Neuron (in vitro differentiated cells): ENCODE data around the gene HCN4.

Experiments used
- H2AFZ ChIP-seq: one replicate; pipeline ENCODE4 v1.6.1; 2013; ENCODE audit warnings: low read depth, mild to moderate bottlenecking, inconsistent platforms, low read length, moderate library complexity
- H3K27me3 ChIP-seq: one replicate; pipeline ENCODE4 v1.6.1; 2013; ENCODE audit warnings: low read length; ENCODE audit not compliant: insufficient read depth
- H3K36me3 ChIP-seq: one replicate; pipeline ENCODE4 v1.6.1; 2013; ENCODE audit warnings: low read length; ENCODE audit not compliant: insufficient read depth
- H3K4me1 ChIP-seq: one replicate; pipeline ENCODE4 v1.6.1; 2013; ENCODE audit warnings: low read length; ENCODE audit not compliant: insufficient read depth
- H3K4me3 ChIP-seq: 2 replicates; pipeline ENCODE4 v1.5.1; 2013; ENCODE audit warnings: mild to moderate bottlenecking, low read length, moderate library complexity
- H3K9me3 ChIP-seq: one replicate; pipeline ENCODE4 v1.6.1; 2013; ENCODE audit warnings: low read length

HCN4 gene

GRCh38 chr15:73353734-73354133 is 15.0 kb downstream of the HCN4 start:
- Histone ChIP-seq H3K4me1 (peaks cover 11% of the 10 kb centered on the region), H3K9me3 (no peaks in the 10 kb centered on the region), H3K4me3 (no peak overlapping the region), H3K36me3 (no peaks in the 10 kb centered on the region), H2AFZ (no peak overlapping the region), H3K27me3 (no peaks in the 10 kb centered on the region)

- H3K9me3 ChIP-seq = no peaks in the 10 kb centered on the region
- H2AFZ ChIP-seq = no peak overlapping the region
- H3K36me3 ChIP-seq = no peaks in the 10 kb centered on the region
- no peaks in the 10 kb centered on the region for H3K27me3 ChIP-seq
- H3K4me1 ChIP-seq = peaks cover 2% of the 10 kb centered on the region
- no peak overlapping the region for H3K4me3 ChIP-seq
Measured at GRCh38 chr15:73352082-73352481, 16.7 kb downstream of the HCN4 start.

- Histone ChIP-seq H3K36me3 (no peaks in the 10 kb centered on the region), H3K9me3 (no peaks in the 10 kb centered on the region), H3K27me3 (no peaks in the 10 kb centered on the region), H3K4me3 (no peak overlapping the region), H2AFZ (no peak overlapping the region), H3K4me1 (no peaks in the 10 kb centered on the region)
Measured at GRCh38 chr15:73349191-73349590, 19.6 kb downstream of the HCN4 start.

GRCh38 chr15:73346735-73347312 is 21.9 kb downstream of the HCN4 start:
- H3K9me3 ChIP-seq = peaks cover 7% of the 10 kb centered on the region
- no peaks in the 10 kb centered on the region for H3K4me1 ChIP-seq
- H3K4me3 ChIP-seq = no peak overlapping the region
- no peak overlapping the region for H2AFZ ChIP-seq
- H3K27me3 ChIP-seq = no peaks in the 10 kb centered on the region
- no peaks in the 10 kb centered on the region for H3K36me3 ChIP-seq

- H3K4me1 ChIP-seq = no peaks in the 10 kb centered on the region
- H3K9me3 ChIP-seq = peaks cover 7% of the 10 kb centered on the region
- H3K4me3 ChIP-seq = no peak overlapping the region
- no peak overlapping the region for H2AFZ ChIP-seq
- H3K27me3 ChIP-seq = no peaks in the 10 kb centered on the region
- H3K36me3 ChIP-seq = no peaks in the 10 kb centered on the region
Measured at GRCh38 chr15:73345658-73346057, 23.1 kb downstream of the HCN4 start.

GRCh38 chr15:73344056-73344455 is 24.7 kb downstream of the HCN4 start:
- H3K9me3 ChIP-seq = peaks cover 7% of the 10 kb centered on the region
- H3K27me3 ChIP-seq = no peaks in the 10 kb centered on the region
- no peak overlapping the region for H2AFZ ChIP-seq
- no peaks in the 10 kb centered on the region for H3K36me3 ChIP-seq
- no peak overlapping the region for H3K4me3 ChIP-seq
- H3K4me1 ChIP-seq = no peaks in the 10 kb centered on the region

GRCh38 chr15:73341886-73342600 is 26.7 kb downstream of the HCN4 start:
- Histone ChIP-seq H2AFZ (no peak overlapping the region), H3K4me3 (no peak overlapping the region), H3K4me1 (no peaks in the 10 kb centered on the region), H3K36me3 (no peaks in the 10 kb centered on the region), H3K9me3 (peaks cover 7% of the 10 kb centered on the region), H3K27me3 (no peaks in the 10 kb centered on the region)

GRCh38 chr15:73340502-73341192 is 28.1 kb downstream of the HCN4 start:
- Histone ChIP-seq H3K4me1 (no peaks in the 10 kb centered on the region), H3K36me3 (no peaks in the 10 kb centered on the region), H2AFZ (no peak overlapping the region), H3K4me3 (no peak overlapping the region), H3K27me3 (no peaks in the 10 kb centered on the region), H3K9me3 (peaks cover 7% of the 10 kb centered on the region)

- no peaks in the 10 kb centered on the region for H3K27me3 ChIP-seq
- no peaks in the 10 kb centered on the region for H3K4me1 ChIP-seq
- H3K36me3 ChIP-seq = no peaks in the 10 kb centered on the region
- peaks cover 7% of the 10 kb centered on the region for H3K9me3 ChIP-seq
- no peak overlapping the region for H3K4me3 ChIP-seq
- no peak overlapping the region for H2AFZ ChIP-seq
Measured at GRCh38 chr15:73338606-73339374, 30.0 kb downstream of the HCN4 start.

- no peaks in the 10 kb centered on the region for H3K27me3 ChIP-seq
- H3K36me3 ChIP-seq = no peaks in the 10 kb centered on the region
- H3K4me3 ChIP-seq = no peak overlapping the region
- no peaks in the 10 kb centered on the region for H3K4me1 ChIP-seq
- peaks cover 2% of the 10 kb centered on the region for H3K9me3 ChIP-seq
- no peak overlapping the region for H2AFZ ChIP-seq
Measured at GRCh38 chr15:73338058-73338457, 30.7 kb downstream of the HCN4 start.

- Histone ChIP-seq H3K9me3 (no peaks in the 10 kb centered on the region), H3K4me1 (no peaks in the 10 kb centered on the region), H3K27me3 (no peaks in the 10 kb centered on the region), H2AFZ (no peak overlapping the region), H3K36me3 (no peaks in the 10 kb centered on the region), H3K4me3 (no peak overlapping the region)
Measured at GRCh38 chr15:73337187-73337586, 31.6 kb downstream of the HCN4 start.

GRCh38 chr15:73336756-73337155 is 32.0 kb downstream of the HCN4 start:
- H3K9me3 ChIP-seq = no peaks in the 10 kb centered on the region
- H3K4me3 ChIP-seq = no peak overlapping the region
- no peaks in the 10 kb centered on the region for H3K36me3 ChIP-seq
- H2AFZ ChIP-seq = no peak overlapping the region
- no peaks in the 10 kb centered on the region for H3K27me3 ChIP-seq
- no peaks in the 10 kb centered on the region for H3K4me1 ChIP-seq

- H3K4me3 ChIP-seq = no peak overlapping the region
- H3K36me3 ChIP-seq = no peaks in the 10 kb centered on the region
- peaks cover 5% of the 10 kb centered on the region for H3K4me1 ChIP-seq
- no peaks in the 10 kb centered on the region for H3K27me3 ChIP-seq
- no peak overlapping the region for H2AFZ ChIP-seq
- no peaks in the 10 kb centered on the region for H3K9me3 ChIP-seq
Measured at GRCh38 chr15:73335471-73335870, 33.3 kb downstream of the HCN4 start.
